Fibroblast of mammary gland (primary cell): ENCODE measurements around the gene SATB1.

Source experiments
- DNase-seq: peaks from one replicate; pipeline ENCODE4 v3.0.0-alpha.2; 2010; ENCODE audit warnings: low read depth
- H3K4me3 ChIP-seq: 2 replicates; pipeline ENCODE4 v1.5.1; 2011; ENCODE audit warnings: low read depth, mild to moderate bottlenecking, low read length, moderate library complexity; ENCODE audit not compliant: control insufficient read depth
- TF ChIP-seq, protein P1 (sequence below): conservative IDR thresholded peaks from 2 replicates; pipeline ENCODE4 v1.5.1; 2011; ENCODE audit warnings: low read depth, low read length, inconsistent platforms; ENCODE audit not compliant: control insufficient read depth, insufficient read depth

The SATB1 gene

GRCh38 chr3:18446149-18446825 is 21.1 kb upstream of the SATB1 start:
- no peak for DNase-seq
- no peak overlapping the region for H3K4me3 ChIP-seq
- TF ChIP-seq, protein P1, sequence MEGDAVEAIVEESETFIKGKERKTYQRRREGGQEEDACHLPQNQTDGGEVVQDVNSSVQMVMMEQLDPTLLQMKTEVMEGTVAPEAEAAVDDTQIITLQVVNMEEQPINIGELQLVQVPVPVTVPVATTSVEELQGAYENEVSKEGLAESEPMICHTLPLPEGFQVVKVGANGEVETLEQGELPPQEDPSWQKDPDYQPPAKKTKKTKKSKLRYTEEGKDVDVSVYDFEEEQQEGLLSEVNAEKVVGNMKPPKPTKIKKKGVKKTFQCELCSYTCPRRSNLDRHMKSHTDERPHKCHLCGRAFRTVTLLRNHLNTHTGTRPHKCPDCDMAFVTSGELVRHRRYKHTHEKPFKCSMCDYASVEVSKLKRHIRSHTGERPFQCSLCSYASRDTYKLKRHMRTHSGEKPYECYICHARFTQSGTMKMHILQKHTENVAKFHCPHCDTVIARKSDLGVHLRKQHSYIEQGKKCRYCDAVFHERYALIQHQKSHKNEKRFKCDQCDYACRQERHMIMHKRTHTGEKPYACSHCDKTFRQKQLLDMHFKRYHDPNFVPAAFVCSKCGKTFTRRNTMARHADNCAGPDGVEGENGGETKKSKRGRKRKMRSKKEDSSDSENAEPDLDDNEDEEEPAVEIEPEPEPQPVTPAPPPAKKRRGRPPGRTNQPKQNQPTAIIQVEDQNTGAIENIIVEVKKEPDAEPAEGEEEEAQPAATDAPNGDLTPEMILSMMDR: no peak

DNA sequence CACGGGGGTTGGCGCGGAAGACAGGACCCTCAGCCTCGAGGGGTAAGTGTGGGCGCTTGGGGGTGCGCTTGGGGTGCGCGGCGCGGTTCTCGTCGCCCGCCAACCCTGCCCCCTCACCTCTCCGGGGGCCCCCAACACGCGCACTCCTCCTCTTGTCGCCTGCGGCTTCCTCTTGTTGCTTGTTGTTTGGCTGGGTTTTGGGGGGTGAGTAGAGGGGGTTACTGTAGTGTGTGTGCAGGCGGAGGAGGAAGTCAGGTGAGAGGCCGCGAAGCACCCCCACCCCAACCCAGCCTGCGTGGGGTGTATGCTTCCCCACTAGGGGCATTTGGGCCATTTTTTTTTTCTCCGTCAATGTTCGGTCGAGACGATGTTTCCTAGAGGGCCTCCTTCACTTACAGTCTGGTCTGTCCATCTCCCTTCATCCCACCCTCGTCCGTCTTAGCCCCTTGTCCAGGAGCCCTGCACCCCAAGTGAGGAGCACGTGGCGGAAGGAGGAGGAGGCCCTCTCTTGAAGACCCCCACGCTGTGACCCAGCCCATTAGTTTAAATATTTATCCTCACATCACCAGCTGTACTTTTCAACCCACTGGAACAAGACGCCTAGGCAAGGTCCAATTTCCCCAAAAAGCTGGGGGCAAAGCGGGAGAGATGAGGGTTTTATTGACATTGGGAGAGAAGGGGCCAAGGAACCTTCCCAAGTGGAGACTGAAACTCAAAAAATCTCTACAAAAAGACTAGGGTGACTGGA is 20.4 kb upstream of the SATB1 start:
- TF ChIP-seq, protein P1: no peak
- no peak for DNase-seq
- no peak overlapping the region for H3K4me3 ChIP-seq

- peak overlapping the region; percentile 9 for H3K4me3 ChIP-seq
- TF ChIP-seq, protein P1: no peak
- peak; percentile 22 for DNase-seq
Measured at GRCh38 chr3:18444595-18445400, 19.7 kb upstream of the SATB1 start.

- no peak for DNase-seq
- TF ChIP-seq, protein P1: no peak
- H3K4me3 ChIP-seq: peak overlapping the region; percentile 6
Measured at GRCh38 chr3:18443665-18444594, 18.8 kb upstream of the SATB1 start.

DNA sequence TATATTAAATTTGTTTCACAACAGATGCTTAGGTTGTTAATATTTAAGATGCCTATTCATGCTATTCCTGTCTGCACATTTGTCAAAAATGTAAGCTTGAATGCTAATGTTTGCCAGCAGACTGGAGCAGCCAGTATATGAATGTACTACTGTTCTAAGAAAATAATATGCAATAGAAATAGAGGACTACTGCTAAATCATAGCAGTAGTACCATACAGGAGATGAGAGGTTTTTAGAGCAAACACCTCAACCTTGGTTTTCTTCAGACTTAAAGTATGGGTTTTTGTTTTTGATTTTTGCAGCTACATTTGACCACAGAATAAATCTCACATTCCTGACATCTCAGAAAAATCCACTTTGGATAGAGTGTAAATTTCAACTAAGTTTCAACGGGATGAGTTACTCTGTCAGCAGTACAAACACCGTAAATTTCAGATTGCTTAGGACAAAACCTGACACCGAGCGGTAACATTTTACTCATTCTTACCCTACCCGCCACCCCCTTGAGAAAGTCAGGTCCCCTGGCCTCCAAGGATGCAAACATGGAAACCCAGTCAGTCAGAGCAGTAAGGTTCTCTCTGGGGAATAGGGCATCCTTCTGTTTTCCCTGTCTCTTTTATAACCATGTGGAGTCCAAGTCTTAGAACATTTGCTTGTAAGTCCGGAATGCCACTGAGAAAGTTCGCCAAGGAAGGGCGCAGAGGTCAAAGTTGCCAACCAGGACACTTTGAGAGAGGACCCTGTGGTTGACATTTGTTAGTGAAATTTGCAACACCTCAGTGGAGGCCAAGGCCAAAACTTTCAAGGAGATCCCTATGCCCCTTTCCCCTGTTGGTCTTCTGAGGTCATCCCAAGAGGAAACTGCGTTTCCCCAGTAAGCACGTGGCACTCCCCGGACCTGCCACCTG is 17.9 kb upstream of the SATB1 start:
- no peak for DNase-seq
- no peak overlapping the region for H3K4me3 ChIP-seq
- TF ChIP-seq, protein P1: no peak
